HEK293T (cell line): Measurements from ENCODE around the gene DOCK7.

Experiments used
- CTCF ChIA-PET: fragments of 350-600 bp; formaldehyde crosslinking; extraction: SDS; loops from one replicate; lab custom pipeline; 2021; ENCODE audit warnings: antibody characterized with exemption, inconsistent platforms; lab: Yijun Ruan, JAX
- POLR2A ChIA-PET: fragments of 350-600 bp; formaldehyde crosslinking; extraction: SDS; loops from one replicate; lab custom pipeline; 2020; ENCODE audit warnings: antibody characterized with exemption, inconsistent platforms; lab: Yijun Ruan, JAX
- DNase-seq: peaks from one replicate; pipeline ENCODE4 v3.0.0; 2012; ENCODE audit warnings: mixed read lengths; ENCODE audit errors: extremely low spot score
- ARNT ChIP-seq: fragments of 450-650 bp; IDR thresholded peaks from 2 replicates; pipeline ENCODE4 v1.6.1; 2017; ENCODE audit warnings: mild to moderate bottlenecking
- BHLHE40 ChIP-seq: fragments of 450-650 bp; IDR thresholded peaks from 2 replicates; pipeline ENCODE4 v1.6.1; 2016; ENCODE audit warnings: mild to moderate bottlenecking, moderate library complexity, borderline replicate concordance
- CTBP1 ChIP-seq: fragments of 450-650 bp; IDR thresholded peaks from 2 replicates; pipeline ENCODE4 v1.6.1; 2016; ENCODE audit warnings: borderline replicate concordance
- ELF4 ChIP-seq: fragments of 450-650 bp; IDR thresholded peaks from 2 replicates; pipeline ENCODE4 v1.6.1; 2017; ENCODE audit warnings: antibody characterized with exemption
- FOXA1 ChIP-seq: fragments of 450-650 bp; IDR thresholded peaks from 2 replicates; pipeline ENCODE4 v1.6.1; 2016; ENCODE audit warnings: mild to moderate bottlenecking
- FOXK2 ChIP-seq: fragments of 450-650 bp; IDR thresholded peaks from 2 replicates; pipeline ENCODE4 v1.6.1; 2016; ENCODE audit warnings: mild to moderate bottlenecking
- FOXM1 ChIP-seq: fragments of 450-650 bp; IDR thresholded peaks from 2 replicates; pipeline ENCODE4 v1.6.1; 2017; ENCODE audit warnings: mild to moderate bottlenecking, borderline replicate concordance
- HDGF ChIP-seq: fragments of 450-650 bp; IDR thresholded peaks from 2 replicates; pipeline ENCODE4 v1.6.1; 2017; ENCODE audit warnings: antibody characterized with exemption, borderline replicate concordance
- L3MBTL2 ChIP-seq: fragments of 450-650 bp; conservative IDR thresholded peaks from 2 replicates; pipeline ENCODE4 v1.6.1; 2016; ENCODE audit warnings: mild to moderate bottlenecking
- LEF1 ChIP-seq: fragments of 450-650 bp; IDR thresholded peaks from 2 replicates; pipeline ENCODE4 v1.6.1; 2017; ENCODE audit warnings: mild to moderate bottlenecking, borderline replicate concordance
- NFRKB ChIP-seq: fragments of 450-650 bp; IDR thresholded peaks from 2 replicates; pipeline ENCODE4 v1.6.1; 2016; ENCODE audit warnings: mild to moderate bottlenecking, moderate library complexity
- SP1 ChIP-seq: fragments of 450-650 bp; IDR thresholded peaks from 2 replicates; pipeline ENCODE4 v1.6.1; 2017
- SUZ12 ChIP-seq: fragments of 450-650 bp; IDR thresholded peaks from 2 replicates; pipeline ENCODE4 v1.6.1; 2016; ENCODE audit warnings: mild to moderate bottlenecking
- TARDBP ChIP-seq: fragments of 450-650 bp; IDR thresholded peaks from 2 replicates; pipeline ENCODE4 v1.6.1; 2016
- ZNF384 ChIP-seq: fragments of 450-650 bp; IDR thresholded peaks from 2 replicates; pipeline ENCODE4 v1.6.1; 2016
- TF ChIP-seq, protein P1 (sequence below): fragments of 450-650 bp; IDR thresholded peaks from 2 replicates; pipeline ENCODE4 v1.6.1; 2016

Gene DOCK7

DNA sequence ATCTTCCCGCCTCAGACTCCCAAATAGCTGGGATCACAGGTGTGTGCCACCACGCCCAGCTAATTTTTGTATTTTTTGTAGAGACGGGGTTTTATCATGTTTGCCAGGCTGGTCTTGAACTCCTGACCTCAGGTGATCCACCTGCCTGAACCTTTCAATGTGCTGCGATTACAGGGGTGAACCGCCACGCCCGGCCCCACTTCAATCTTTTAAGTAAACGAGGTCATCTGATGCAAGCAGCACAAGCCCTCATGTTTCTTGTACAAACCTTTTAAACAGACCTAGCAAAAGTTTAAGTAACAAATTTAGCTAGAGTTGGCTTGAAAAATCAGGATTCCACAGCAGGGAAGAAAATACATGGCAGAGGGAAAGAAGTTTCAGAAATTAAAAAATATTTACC lies 272.5 kb downstream of the DOCK7 start:
- TF ChIP-seq TARDBP = no peak
- no peak for TF ChIP-seq NFRKB
- no peak for TF ChIP-seq SP1
- TF ChIP-seq HDGF = no peak
- TF ChIP-seq, protein P1, sequence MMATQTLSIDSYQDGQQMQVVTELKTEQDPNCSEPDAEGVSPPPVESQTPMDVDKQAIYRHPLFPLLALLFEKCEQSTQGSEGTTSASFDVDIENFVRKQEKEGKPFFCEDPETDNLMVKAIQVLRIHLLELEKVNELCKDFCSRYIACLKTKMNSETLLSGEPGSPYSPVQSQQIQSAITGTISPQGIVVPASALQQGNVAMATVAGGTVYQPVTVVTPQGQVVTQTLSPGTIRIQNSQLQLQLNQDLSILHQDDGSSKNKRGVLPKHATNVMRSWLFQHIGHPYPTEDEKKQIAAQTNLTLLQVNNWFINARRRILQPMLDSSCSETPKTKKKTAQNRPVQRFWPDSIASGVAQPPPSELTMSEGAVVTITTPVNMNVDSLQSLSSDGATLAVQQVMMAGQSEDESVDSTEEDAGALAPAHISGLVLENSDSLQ = no peak
- TF ChIP-seq CTBP1 = no peak
- POLR2A ChIA-PET = no interaction called here
- CTCF ChIA-PET = no interaction called here
- DNase-seq = no peak

- peak; percentile 73 for DNase-seq
- ChIA-PET POLR2A (no interaction called here), CTCF (interaction anchor here (0.6 to 1.8 kb wide), 4 partner anchors 10 to 288 kb away, joined by 3 to 7 read pairs (median 4); no protein-coding TSS in a partner anchor)
- TF ChIP-seq TARDBP (no peak), ZNF384 (no peak), FOXK2 (no peak)
Measured at GRCh38 chr1:62407398-62408009, 280.7 kb downstream of the DOCK7 start.

DNA sequence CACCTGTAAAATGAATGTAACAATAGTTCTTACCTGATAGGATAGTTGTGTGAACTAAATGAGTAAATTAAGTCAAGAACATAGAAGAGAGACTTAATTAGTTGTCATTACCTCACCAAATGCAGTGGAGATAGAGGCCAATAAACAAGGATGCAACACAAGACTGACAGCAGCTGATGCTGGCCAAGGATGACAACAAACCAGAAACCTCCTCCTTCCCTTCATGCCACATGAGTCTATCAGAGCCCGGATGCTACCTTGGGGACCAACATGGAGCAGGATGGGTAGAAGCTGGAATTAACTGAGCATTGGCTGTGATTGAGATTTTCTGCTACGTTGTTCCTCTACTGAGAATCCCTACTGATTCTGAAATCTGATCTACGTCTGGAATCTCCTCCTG lies 281.6 kb downstream of the DOCK7 start:
- CTCF ChIA-PET = interaction anchor here (0.6 to 1.8 kb wide), 5 partner anchors 9 to 231 kb away, joined by 3 to 7 read pairs (median 4); no protein-coding TSS in a partner anchor
- no peak for TF ChIP-seq ZNF384
- no peak for TF ChIP-seq FOXM1
- TF ChIP-seq HDGF = no peak
- TF ChIP-seq L3MBTL2 = no peak
- TF ChIP-seq CTBP1 = no peak
- no peak for TF ChIP-seq SUZ12
- TF ChIP-seq, protein P1 = no peak
- TF ChIP-seq FOXK2 = no peak
- TF ChIP-seq FOXA1 = no peak
- no peak for DNase-seq
- POLR2A ChIA-PET = no interaction called here

GRCh38 chr1:62405247-62405646 lies 282.9 kb downstream of the DOCK7 start:
- TF ChIP-seq HDGF = no peak
- no peak for TF ChIP-seq LEF1
- TF ChIP-seq TARDBP = no peak
- no peak for TF ChIP-seq SP1
- TF ChIP-seq L3MBTL2 = no peak
- TF ChIP-seq FOXM1 = no peak
- TF ChIP-seq SUZ12 = no peak
- TF ChIP-seq ARNT = no peak
- TF ChIP-seq CTBP1 = no peak
- no peak for TF ChIP-seq ZNF384
- TF ChIP-seq, protein P1 = no peak
- TF ChIP-seq FOXA1 = no peak
- TF ChIP-seq ELF4 = no peak
- no peak for TF ChIP-seq FOXK2
- no peak for TF ChIP-seq BHLHE40
- no peak for TF ChIP-seq NFRKB
- ChIA-PET POLR2A (interaction anchor here (0.6 to 1.6 kb wide), 2 partner anchors 31 to 112 kb away, joined by 3 to 6 read pairs; no protein-coding TSS in a partner anchor), CTCF (interaction anchor here (0.6 to 2.9 kb wide), 3 partner anchors 14 to 230 kb away, joined by 4 to 10 read pairs (median 7); no protein-coding TSS in a partner anchor)
- DNase-seq = no peak
